Measurements from ENCODE around the gene USP14.

Gene USP14

GRCh38 chr18:158128-159036 is at the start of gene USP14 (continued):
- TF ChIP-seq, protein P1, sequence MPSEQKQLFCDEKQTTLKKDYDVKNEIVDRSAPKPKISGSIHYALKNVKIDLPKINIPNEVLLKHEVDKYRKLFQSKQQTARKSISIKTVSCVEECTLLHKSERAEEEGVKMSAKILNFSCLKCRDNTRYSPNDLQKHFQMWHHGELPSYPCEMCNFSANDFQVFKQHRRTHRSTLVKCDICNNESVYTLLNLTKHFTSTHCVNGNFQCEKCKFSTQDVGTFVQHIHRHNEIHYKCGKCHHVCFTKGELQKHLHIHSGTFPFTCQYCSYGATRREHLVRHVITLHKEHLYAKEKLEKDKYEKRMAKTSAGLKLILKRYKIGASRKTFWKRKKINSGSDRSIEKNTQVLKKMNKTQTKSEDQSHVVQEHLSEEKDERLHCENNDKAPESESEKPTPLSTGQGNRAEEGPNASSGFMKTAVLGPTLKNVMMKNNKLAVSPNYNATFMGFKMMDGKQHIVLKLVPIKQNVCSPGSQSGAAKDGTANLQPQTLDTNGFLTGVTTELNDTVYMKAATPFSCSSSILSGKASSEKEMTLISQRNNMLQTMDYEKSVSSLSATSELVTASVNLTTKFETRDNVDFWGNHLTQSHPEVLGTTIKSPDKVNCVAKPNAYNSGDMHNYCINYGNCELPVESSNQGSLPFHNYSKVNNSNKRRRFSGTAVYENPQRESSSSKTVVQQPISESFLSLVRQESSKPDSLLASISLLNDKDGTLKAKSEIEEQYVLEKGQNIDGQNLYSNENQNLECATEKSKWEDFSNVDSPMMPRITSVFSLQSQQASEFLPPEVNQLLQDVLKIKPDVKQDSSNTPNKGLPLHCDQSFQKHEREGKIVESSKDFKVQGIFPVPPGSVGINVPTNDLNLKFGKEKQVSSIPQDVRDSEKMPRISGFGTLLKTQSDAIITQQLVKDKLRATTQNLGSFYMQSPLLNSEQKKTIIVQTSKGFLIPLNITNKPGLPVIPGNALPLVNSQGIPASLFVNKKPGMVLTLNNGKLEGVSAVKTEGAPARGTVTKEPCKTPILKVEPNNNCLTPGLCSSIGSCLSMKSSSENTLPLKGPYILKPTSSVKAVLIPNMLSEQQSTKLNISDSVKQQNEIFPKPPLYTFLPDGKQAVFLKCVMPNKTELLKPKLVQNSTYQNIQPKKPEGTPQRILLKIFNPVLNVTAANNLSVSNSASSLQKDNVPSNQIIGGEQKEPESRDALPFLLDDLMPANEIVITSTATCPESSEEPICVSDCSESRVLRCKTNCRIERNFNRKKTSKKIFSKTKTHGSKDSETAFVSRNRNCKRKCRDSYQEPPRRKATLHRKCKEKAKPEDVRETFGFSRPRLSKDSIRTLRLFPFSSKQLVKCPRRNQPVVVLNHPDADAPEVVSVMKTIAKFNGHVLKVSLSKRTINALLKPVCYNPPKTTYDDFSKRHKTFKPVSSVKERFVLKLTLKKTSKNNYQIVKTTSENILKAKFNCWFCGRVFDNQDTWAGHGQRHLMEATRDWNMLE (tag by site-specific recombination; conservative IDR thresholded peaks at IDR 0.05; ENCODE audit: low read depth): no peak
- TF ChIP-seq HOXD13 (CRISPR knock-in tag; IDR thresholded peaks at IDR 0.05; ENCODE audit: borderline replicate concordance): no peak
- no peak for TF ChIP-seq ZNF184 (tag by site-specific recombination; IDR thresholded peaks at IDR 0.05)
- TF ChIP-seq ZNF266 (tag by site-specific recombination; IDR thresholded peaks at IDR 0.05; ENCODE audit: low read depth): no peak
- no peak for TF ChIP-seq ZNF621 (tag by site-specific recombination; IDR thresholded peaks at IDR 0.05)
- no peak for TF ChIP-seq ZNF280C (tag by site-specific recombination; IDR thresholded peaks at IDR 0.05)
- TF ChIP-seq ZNF175 (tag by site-specific recombination; IDR thresholded peaks at IDR 0.05): no peak
- no peak for TF ChIP-seq ZNF114 (tag by site-specific recombination; IDR thresholded peaks at IDR 0.05)
- TF ChIP-seq SP3 (tag by site-specific recombination; IDR thresholded peaks at IDR 0.05): peak; percentile 78
- TF ChIP-seq, protein P2, sequence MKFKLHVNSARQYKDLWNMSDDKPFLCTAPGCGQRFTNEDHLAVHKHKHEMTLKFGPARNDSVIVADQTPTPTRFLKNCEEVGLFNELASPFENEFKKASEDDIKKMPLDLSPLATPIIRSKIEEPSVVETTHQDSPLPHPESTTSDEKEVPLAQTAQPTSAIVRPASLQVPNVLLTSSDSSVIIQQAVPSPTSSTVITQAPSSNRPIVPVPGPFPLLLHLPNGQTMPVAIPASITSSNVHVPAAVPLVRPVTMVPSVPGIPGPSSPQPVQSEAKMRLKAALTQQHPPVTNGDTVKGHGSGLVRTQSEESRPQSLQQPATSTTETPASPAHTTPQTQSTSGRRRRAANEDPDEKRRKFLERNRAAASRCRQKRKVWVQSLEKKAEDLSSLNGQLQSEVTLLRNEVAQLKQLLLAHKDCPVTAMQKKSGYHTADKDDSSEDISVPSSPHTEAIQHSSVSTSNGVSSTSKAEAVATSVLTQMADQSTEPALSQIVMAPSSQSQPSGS (tag by site-specific recombination; IDR thresholded peaks at IDR 0.05; ENCODE audit: low read depth): no peak
- no peak for TF ChIP-seq HIC1 (tag by site-specific recombination; IDR thresholded peaks at IDR 0.05)
- peak; percentile 75 for TF ChIP-seq KLF8 (tag by site-specific recombination; IDR thresholded peaks at IDR 0.05)
- TF ChIP-seq, protein P3, sequence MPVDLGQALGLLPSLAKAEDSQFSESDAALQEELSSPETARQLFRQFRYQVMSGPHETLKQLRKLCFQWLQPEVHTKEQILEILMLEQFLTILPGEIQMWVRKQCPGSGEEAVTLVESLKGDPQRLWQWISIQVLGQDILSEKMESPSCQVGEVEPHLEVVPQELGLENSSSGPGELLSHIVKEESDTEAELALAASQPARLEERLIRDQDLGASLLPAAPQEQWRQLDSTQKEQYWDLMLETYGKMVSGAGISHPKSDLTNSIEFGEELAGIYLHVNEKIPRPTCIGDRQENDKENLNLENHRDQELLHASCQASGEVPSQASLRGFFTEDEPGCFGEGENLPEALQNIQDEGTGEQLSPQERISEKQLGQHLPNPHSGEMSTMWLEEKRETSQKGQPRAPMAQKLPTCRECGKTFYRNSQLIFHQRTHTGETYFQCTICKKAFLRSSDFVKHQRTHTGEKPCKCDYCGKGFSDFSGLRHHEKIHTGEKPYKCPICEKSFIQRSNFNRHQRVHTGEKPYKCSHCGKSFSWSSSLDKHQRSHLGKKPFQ (tag by site-specific recombination; IDR thresholded peaks at IDR 0.05): peak; percentile 89
- TF ChIP-seq ZNF2 (tag by site-specific recombination; IDR thresholded peaks at IDR 0.05): no peak
- TF ChIP-seq ZNF341 (tag by site-specific recombination; IDR thresholded peaks at IDR 0.05; ENCODE audit: low read depth): no peak
- TF ChIP-seq ZSCAN23 (tag by site-specific recombination; IDR thresholded peaks at IDR 0.05): no peak
- no peak for TF ChIP-seq GFI1B (tag by site-specific recombination; IDR thresholded peaks at IDR 0.05)
- no peak for TF ChIP-seq ZNF555 (tag by site-specific recombination; conservative IDR thresholded peaks at IDR 0.05)
- TF ChIP-seq ZNF248 (tag by site-specific recombination; IDR thresholded peaks at IDR 0.05): no peak
- TF ChIP-seq KLF10 (tag by site-specific recombination; IDR thresholded peaks at IDR 0.05): peak; percentile 68
- TF ChIP-seq, protein P4, sequence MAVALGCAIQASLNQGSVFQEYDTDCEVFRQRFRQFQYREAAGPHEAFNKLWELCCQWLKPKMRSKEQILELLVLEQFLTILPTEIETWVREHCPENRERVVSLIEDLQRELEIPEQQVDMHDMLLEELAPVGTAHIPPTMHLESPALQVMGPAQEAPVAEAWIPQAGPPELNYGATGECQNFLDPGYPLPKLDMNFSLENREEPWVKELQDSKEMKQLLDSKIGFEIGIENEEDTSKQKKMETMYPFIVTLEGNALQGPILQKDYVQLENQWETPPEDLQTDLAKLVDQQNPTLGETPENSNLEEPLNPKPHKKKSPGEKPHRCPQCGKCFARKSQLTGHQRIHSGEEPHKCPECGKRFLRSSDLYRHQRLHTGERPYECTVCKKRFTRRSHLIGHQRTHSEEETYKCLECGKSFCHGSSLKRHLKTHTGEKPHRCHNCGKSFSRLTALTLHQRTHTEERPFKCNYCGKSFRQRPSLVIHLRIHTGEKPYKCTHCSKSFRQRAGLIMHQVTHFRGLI (tag by site-specific recombination; IDR thresholded peaks at IDR 0.05): no peak

All from HEK293 (cell line).